Stimulated activated CD4-positive, alpha-beta T cell treated with anti-CD3 and anti-CD28 coated beads, Interleukin-12 subunit alpha, Interleukin-12 subunit beta, amount 100 ng/mL, for 48 hours (primary cell): Measurements from ENCODE around the gene NTMT1.
"Not testable (repeated sequence)": the region's sequence is repeated elsewhere in the genome, so short reads cannot be mapped to it uniquely, and the experiment has no call there.

Experiments used
- DNase-seq, 3 donors: peaks; one replicate each; pipeline ENCODE4 v3.0.0-alpha.2; 2020; ENCODE audit warnings: low read depth in 2 of 3, low spot score in 1 of 3

NTMT1 gene

DNA sequence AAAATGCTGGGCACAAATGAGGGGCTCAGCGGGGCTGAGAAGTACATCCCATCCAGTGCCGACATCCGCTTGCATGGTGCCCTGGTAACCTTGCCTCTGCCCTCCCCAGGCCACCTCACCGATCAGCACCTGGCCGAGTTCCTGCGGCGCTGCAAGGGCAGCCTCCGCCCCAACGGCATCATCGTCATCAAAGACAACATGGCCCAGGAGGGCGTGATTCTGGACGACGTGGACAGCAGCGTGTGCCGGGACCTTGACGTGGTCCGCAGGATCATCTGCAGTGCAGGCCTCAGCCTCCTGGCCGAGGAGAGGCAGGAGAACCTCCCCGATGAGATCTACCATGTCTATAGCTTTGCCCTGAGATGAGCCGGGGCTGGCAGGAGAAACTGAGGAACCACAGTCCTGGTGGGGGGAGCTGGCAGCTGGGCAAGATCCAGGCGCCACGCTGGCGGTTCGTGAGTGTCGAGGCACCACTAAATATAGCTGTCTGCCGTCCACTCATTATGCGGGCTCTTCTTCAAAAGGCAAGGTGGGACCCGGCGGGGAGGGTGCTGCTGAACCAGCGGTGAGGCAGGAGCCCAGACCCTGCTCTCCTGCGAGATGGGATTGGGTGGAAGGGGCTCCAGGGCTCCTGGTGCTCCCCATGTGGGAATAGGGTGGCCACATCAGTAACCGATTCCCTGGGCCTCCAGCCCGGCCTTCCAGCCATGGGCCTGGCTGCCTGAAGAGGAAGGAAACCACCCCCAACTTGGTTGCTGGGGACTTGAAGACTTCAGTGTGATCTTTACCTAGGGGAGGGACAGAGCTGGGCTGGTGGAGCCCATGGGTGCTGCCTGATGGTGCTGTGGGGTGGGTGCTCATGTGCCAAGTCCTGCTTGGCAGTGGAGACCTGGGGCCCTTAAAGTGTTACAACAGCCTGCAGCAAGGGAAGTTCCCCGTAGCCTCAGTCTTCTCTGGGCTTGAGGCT lies 9.4 kb downstream of the NTMT1 start:
- no peak for DNase-seq

DNA sequence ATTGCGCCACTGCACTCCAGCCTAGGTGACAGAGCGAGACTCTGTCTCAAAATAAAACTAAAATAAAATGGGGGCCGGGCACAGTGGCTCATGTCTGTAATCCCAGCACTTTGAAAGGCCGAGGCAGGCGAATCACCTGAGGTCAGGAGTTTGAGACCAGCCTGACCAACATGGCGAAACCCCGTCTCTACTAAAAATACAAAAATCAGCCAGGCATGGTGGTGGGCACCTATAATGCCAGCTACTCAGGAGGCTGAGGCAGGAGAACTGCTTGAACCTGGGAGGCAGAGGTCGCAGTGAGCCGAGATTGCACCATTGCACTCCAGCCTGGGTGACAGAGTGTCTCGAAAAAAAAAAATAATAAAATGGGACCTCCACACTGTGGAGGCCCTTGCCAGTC lies 10.4 kb downstream of the NTMT1 start:
- DNase-seq: not testable (repeated sequence)

DNA sequence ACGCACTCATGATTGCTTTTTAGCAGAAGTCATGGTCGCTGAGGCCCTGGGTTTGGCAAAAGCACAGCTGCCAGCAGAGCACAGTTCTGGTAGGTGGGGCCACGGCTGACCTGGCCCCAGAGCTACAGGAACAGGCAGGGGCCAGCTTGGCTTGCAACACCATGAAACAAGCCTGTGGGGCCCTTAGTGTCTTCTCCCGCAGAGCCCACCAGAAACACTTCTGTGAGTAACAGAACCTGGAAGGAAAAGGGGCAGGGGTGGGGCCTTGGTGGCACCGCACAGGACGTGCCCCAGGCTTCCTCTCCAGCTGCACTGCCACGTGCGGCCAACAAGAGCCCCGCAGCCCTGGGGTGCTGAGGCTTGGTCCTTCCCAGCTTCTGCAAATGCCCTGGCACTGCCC lies 11.1 kb downstream of the NTMT1 start:
- DNase-seq: no peak

GRCh38 chr9:129637673-129638439 lies 11.9 kb downstream of the NTMT1 start:
- no peak for DNase-seq

GRCh38 chr9:129639034-129639630 lies 13.2 kb downstream of the NTMT1 start:
- DNase-seq: no peak

DNA sequence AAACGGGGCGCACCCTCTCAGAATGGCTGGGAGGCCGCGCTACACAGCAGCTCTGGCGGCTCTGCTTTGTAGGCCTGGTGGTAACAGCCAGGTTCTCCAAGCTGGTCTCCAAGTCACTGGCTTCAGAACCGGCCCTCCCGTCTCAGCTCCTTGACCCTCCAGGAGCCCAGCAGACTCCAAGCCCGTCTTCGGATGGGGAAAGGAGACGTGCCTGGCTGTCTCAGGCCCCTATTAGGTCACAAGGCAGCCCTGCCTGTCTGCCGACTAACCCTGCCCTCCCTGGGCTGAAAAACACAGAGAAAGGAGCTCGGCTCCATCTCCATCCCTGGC lies 13.8 kb downstream of the NTMT1 start:
- no peak for DNase-seq

GRCh38 chr9:129640086-129640870 lies 14.3 kb downstream of the NTMT1 start:
- DNase-seq: no peak

- no peak for DNase-seq
Measured at GRCh38 chr9:129640871-129641749, 15.1 kb downstream of the NTMT1 start.

- peak; percentile 93 to 97 (median 97) for DNase-seq
Measured at GRCh38 chr9:129641750-129642585, 16.0 kb downstream of the NTMT1 start, which contains the start of gene ASB6. ASB6 (minus strand) TSS chr9:129642151; CDS start chr9:129641999, 152 bp downstream.

DNA sequence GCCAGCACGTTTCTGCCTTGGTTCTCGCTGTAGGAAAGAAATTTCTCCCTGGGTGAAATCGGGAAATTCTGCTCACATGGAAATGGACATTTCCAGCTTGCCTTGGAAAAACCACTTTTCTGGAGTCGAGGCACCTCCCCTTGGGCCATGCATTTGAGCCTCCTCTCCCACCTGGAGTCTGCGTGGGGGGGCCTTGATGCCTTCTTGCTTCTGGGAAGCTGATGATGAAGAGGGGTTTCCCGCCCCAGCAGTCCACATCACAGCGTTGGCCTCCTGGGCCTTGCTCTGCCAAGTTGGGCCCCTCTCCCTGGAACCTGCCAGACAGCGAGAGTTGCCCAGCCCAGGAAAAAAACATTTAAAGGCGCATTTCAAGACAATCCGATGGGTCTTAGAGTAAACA lies 17.7 kb downstream of the NTMT1 start:
- no peak for DNase-seq

DNA sequence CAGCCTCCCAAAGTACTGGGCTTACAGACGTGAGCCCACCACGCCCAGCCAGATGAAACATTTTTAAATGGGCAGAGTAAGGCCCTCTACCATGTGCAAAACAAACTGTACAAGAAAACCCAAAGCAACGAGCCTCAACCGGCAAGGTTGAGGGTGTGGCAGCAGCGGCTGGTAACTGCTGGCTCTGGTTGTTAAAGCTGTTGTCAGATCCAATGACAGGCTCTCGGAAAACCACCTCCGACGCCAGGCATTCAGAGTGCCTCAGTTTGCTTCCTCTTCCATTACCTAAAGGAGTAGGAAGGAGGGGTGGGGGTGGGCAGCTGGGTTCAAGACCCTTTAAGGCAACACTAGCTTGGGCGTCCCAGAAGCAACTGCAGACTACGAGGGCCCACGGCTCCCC lies 18.4 kb downstream of the NTMT1 start:
- no peak for DNase-seq

- no peak for DNase-seq
Measured at GRCh38 chr9:129644902-129645301, 18.9 kb downstream of the NTMT1 start.

DNA sequence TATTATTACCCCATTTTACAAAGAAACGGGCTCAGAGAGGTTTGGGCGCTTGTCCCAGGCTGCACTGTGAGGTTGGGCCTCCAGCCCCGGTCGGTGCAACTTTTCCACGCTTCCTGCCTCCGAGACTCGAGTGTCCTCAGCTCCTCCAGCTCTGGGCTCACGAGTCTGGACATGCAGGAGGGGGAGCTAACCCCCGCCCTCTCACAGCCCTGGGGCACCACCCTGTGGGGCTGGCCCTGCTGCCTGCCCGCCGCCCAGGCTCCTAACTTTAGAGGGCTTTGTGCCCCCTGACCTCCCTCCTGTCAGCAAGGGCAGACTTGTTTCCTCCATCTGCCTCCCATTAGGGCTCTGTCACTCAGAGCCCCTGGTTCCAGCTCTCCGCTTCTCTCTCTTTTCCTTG lies 20.3 kb downstream of the NTMT1 start:
- no peak for DNase-seq

DNA sequence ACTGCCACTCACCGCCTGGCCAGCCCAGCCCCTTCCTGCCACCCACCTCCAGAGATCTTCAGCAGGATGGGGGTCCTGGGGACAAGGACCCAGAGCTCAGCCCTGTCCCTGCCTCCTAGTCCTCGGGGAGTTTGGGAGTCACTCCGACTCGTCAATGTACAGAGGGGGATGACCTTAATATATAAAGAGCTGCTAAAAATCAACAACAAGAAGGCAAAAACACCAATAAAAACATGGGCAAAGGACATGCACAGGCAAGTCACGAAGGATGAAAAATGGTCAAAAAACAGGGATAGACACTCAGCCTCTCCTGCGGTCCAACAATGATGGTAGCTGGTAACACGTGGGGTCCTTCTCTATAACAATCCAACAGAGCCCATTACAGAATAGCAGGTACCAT lies 20.7 kb downstream of the NTMT1 start:
- DNase-seq: no peak

DNA sequence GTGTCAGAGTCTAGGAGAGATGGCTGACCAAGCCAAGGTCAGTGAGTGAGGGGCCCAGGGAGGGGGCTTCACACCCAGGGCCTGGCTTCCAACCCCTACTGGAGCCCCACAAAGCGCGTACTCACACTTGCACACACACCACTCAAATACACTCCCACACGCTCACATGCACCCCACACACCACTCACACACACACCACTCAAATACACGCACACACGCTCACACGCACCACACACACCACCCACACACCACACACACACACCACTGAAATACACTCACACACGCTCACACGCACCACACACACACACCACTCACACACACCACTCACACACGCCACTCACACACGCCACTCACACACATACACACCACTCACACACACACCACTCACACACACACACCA lies 21.7 kb downstream of the NTMT1 start:
- DNase-seq: no peak

- no peak for DNase-seq
Measured at GRCh38 chr9:129648092-129648763, 22.3 kb downstream of the NTMT1 start.

GRCh38 chr9:129648764-129649115 lies 22.8 kb downstream of the NTMT1 start:
- no peak for DNase-seq
